D721Med (cell line): ENCODE results near the gene MT1B.
"Not testable (repeated sequence)": the region's sequence is repeated elsewhere in the genome, so short reads cannot be mapped to it uniquely, and the experiment has no call there.

Experiments used
- DNase-seq: peaks from one replicate; pipeline ENCODE4 v3.0.0; 2011; ENCODE audit warnings: low spot score; ENCODE audit not compliant: insufficient read length
- FAIRE-seq: peaks from 2 replicates; lab custom pipeline; 2011; peaks lifted over from hg19 to GRCh38; lab: Jason Lieb, UNC
- TF ChIP-seq, protein P1 (sequence below): IDR thresholded peaks from 2 replicates; pipeline ENCODE4 v1.5.1; 2012; ENCODE audit warnings: mild to moderate bottlenecking, control low read depth; ENCODE audit not compliant: insufficient read depth; ENCODE audit errors: missing control alignments

Gene MT1B

DNA sequence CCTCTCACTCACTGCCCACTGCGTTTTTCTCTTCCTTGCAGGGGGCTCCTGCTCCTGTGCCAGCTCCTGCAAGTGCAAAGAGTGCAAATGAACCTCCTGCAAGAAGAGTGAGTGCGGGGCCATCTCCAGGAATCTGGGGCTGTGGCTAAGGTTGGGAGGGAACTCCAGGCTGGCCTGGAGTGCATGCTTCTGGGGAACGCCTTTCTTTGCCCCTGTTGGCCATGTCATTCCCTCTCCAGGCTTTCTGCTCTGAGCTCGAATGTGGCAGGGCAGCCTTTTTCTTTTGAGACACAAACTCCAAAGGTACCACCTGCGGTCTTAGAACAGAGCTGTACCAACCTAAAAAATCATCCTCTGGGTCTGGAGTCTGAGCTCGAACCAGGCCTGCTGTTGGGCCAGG is 33.5 kb upstream of the MT1B start:
- no peak for DNase-seq
- FAIRE-seq = no peak
- TF ChIP-seq, protein P1, sequence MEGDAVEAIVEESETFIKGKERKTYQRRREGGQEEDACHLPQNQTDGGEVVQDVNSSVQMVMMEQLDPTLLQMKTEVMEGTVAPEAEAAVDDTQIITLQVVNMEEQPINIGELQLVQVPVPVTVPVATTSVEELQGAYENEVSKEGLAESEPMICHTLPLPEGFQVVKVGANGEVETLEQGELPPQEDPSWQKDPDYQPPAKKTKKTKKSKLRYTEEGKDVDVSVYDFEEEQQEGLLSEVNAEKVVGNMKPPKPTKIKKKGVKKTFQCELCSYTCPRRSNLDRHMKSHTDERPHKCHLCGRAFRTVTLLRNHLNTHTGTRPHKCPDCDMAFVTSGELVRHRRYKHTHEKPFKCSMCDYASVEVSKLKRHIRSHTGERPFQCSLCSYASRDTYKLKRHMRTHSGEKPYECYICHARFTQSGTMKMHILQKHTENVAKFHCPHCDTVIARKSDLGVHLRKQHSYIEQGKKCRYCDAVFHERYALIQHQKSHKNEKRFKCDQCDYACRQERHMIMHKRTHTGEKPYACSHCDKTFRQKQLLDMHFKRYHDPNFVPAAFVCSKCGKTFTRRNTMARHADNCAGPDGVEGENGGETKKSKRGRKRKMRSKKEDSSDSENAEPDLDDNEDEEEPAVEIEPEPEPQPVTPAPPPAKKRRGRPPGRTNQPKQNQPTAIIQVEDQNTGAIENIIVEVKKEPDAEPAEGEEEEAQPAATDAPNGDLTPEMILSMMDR = no peak

DNA sequence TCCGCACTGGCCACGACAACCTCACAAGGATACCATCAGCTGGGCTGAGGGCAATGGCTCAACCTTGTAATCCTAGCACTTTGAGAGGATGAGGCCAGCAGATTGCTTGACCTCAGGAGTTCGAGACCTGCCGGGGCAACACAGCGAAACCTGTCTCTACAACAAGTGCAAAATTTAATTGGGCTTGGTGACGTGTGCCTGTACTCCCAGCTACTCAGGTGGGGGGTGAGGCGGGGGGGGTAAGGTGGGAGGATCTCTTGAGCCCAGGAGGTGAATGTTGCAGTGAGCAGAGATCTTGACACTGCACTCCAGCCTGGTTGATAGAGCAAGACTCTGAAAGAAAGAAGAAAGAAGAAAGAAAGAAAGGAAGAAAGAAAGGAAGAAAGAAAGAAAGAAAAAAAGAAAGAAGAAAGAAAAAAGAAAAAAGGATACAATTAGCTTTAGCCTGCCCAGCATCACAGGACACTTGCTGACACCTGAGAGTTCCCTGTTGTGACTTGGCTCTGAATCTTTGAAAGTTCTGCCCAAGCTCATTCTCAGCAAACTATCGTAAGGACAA is 31.3 kb upstream of the MT1B start:
- FAIRE-seq (no peak), DNase-seq (no peak)
- TF ChIP-seq, protein P1 = no peak

DNA sequence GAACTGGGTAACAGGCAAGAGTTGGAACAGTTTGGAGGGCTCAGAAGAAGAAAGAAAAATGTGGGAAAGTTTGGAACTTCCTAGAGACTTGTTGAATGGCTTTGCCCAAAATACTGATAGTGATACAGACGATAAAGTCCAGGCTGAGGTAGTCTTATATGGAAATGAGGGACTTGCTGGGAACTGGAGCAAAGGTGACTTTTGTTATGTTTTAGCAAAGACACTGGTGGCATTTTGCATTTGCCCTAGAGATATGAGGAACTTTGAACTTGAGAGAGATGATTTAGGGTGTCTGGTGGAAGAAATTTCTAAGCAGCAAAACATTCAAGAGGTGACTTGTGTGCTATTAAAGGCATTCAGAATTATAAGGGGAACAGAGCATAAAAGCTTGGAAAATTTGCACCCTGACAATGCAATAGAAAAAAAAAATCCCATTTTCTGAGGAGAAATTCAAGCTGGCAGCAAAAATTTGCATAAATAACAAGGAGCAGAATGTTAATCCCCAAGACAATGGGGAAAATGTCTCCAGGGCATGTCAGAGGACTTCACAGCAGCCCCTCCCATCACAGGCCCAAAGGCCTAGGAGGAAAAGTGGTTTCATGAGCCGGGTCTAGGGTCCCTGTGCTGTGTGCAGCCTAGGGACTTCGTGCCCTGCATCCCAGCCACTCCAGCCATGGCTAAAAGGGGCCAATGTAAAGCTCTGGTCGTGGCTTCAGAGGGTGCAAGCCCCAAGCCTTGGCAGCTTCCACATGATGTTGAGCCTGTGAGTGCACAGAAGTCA is 29.8 kb upstream of the MT1B start:
- not testable (repeated sequence) for FAIRE-seq, DNase-seq

DNA sequence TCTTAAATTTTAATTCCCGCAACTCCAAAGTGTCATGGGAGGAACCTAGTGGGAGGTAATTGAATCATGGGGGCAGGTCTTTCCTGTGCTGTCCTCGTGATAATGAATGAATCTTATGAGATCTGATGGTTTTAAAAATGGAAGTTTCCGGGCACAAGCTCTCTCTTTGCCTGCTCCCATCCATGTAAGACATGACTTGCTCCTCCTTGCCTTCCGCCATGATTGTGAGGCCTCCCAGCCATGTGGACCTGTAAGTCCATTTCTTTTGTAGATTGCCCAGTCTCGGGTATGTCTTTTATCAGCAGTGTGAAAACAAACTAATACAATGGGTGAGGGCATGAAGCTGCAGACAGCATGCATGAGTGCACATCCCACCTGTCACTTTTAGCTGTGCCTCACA is 28.5 kb upstream of the MT1B start:
- FAIRE-seq, DNase-seq: not testable (repeated sequence)

DNA sequence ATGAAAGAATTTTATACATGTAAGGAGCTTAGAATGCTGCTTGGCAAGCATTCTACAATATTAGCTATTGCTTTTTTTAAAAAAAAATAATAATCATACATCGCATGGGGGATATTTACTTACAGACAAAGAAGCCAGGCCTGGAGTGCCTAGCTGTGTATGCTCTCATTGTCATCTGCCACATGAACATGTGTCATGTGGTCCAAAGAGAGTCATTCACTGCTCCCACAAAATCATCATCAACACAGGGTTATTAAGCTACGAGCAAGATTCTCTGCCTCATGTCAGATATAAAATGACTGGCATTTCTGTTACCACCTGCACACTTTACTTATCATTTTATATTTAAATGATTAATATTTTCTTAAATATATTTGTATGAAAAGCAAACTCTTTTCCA is 28.0 kb upstream of the MT1B start:
- FAIRE-seq (no peak), DNase-seq (no peak)
- TF ChIP-seq, protein P1 = no peak

DNA sequence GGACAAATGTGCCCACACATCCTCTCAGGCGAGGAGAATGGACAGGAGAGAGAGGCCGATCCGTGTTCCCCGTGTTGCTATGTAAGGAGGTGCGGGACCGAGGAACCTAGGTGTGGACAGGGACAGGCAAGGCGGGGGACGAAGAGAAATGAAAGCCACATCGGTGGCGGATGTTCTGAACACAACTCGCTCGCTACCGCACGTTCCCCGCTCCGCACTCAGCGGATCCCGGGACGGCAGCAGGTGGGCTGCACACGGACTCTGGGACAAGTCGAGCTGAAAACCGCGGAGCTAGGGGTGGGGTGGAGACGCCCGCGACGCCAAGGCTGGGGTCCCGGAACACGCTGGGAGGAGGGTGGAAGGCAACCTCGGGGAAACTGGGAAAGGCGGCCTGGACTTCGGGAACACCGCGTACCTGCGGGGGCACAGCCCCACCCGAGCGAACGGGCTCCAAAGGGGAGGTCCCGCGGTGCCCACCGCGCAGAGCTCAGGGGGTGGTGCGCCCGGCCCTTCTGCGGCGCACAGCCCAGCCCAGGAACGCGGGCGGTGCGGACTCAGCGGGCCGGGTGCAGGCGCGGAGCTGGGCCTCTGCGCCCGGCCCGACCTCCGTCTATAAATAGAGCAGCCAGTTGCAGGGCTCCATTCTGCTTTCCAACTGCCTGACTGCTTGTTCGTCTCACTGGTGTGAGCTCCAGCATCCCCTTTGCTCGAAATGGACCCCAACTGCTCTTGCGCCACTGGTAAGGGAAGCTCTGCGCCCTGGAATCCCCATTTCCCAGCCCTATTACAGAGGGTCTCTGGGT is 26.3 kb upstream of the MT1B start, which contains the start of gene MT1E:
TSS of gene MT1E (plus strand) at position 642 of the 803 bp plus-strand sequence. CDS start at position 713, 71 bp downstream.
- no peak for FAIRE-seq
- DNase-seq = no peak
- TF ChIP-seq, protein P1 = no peak

DNA sequence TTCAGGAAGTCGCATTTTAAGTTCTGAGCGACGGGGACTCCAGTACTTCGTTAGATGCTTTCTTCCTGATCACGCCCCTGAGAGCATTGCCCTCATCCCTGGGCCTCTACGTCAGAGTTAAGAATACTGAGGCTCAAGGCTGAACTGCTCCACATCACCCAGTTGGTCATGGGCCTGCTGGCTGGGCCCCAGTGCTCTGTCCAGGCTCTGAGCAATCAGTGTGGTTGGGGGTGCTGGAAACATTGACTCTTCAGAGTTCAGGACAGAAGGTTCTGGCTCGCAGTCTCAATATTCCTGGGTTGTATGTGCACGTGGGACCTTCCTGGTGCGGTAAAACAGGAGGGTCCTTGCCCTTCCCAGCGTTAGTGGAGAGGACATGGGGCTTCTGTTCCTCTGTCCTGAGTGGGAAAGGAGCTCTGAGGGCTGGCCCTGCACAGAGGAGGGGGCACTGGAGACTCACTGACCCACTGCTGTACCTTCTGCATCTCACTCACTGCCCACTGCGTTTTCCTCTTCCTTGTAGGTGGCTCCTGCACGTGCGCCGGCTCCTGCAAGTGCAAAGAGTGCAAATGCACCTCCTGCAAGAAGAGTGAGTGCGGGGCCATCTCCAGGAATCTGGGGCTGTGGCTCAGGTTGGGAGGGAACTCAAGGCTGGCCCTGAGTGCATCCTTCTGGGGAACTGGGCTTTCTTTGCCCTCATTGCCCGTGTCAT is 25.6 kb upstream of the MT1B start:
- TF ChIP-seq, protein P1 = no peak
- no peak for DNase-seq
- FAIRE-seq = no peak
